Upper lobe of left lung (tissue), 6 donors: ENCODE data around the gene TAS2R20. TPM values are rescaled to one million over a fixed set of nuclear protein-coding genes. Genes with fewer than 3 reads are reported as not detected.

Experiments
- ATAC-seq, 2 donors: fragments of 200-7000 bp; cut with Tn5 transposase; one replicate each; pipeline ENCODE4 v1.9.1; 2022; ENCODE audit warnings: mild to moderate bottlenecking in 2 of 2, moderate library complexity in 2 of 2; ENCODE audit not compliant: low FRiP score in 2 of 2
- DNase-seq, 2 donors: peaks; one replicate each; pipeline ENCODE4 v3.0.0-alpha.2; 2019 to 2020
- H3K27ac ChIP-seq, 4 donors: fragments of 200-600 bp; sonication (generic); one replicate each; pipeline ENCODE4 v1.5.1; 2016 to 2019
- H3K27me3 ChIP-seq, 4 donors: fragments of 200-600 bp; sonication (generic); one replicate each; pipeline ENCODE4 v1.5.1; 2017 to 2019
- H3K36me3 ChIP-seq, 4 donors: fragments of 200-600 bp; sonication (generic); one replicate each; pipeline ENCODE4 v1.5.1; 2016 to 2019
- H3K4me1 ChIP-seq, 4 donors: fragments of 200-600 bp; sonication (generic); one replicate each; pipeline ENCODE4 v1.5.1; 2018 to 2019
- H3K4me3 ChIP-seq, 4 donors: fragments of 200-600 bp; sonication (generic); one replicate each; pipeline ENCODE4 v1.5.1; 2017 to 2019; ENCODE audit warnings: mild to moderate bottlenecking in 2 of 4, moderate library complexity in 1 of 4
- H3K9me3 ChIP-seq, 4 donors: fragments of 200-600 bp; sonication (generic); one replicate each; pipeline ENCODE4 v1.5.1; 2018 to 2019
- CTCF ChIP-seq, 6 experiments: fragments of 450-650 bp in 4 of 6; fragments of 200-600 bp in 2 of 6; sonication (generic) in 2 of 6; IDR thresholded peaks; one replicate each; pipeline ENCODE4 v1.5.1; 2016 to 2019; ENCODE audit warnings: antibody characterized with exemption in 6 of 6
- EP300 ChIP-seq, 4 donors: sonication (generic); formaldehyde crosslinking; IDR thresholded peaks; one replicate each; pipeline ENCODE4 v1.5.1; 2017; ENCODE audit warnings: antibody characterized with exemption in 4 of 4, control low read depth in 2 of 4
- POLR2A ChIP-seq, 4 donors: fragments of 450-650 bp; IDR thresholded peaks; one replicate each; pipeline ENCODE4 v1.5.1; 2016 to 2017; ENCODE audit warnings: antibody characterized with exemption in 4 of 4, mild to moderate bottlenecking in 2 of 4
- POLR2AphosphoS5 ChIP-seq, 2 donors: sonication (generic); formaldehyde crosslinking; IDR thresholded peaks; one replicate each; pipeline ENCODE4 v1.5.1; 2017; ENCODE audit warnings: antibody characterized with exemption in 2 of 2
- WGBS, 2 donors: methylation state at CpG; one replicate each; pipeline ENCODE4 v1.1.5; 2017 to 2018; 5-methylcytosine and 5-hydroxymethylcytosine counted together
- total RNA-seq, 6 donors: library from RNA; depleted of rRNA in 4 of 6; stranded (reverse); fragments of >200 nt in 4 of 6; gene quantifications; one replicate each; pipeline versions ENCODE4 v1.1.0 to v1.2.1, GENCODE V29; 2016 to 2021
- donor health status: DM: no; HTN: no; CAD: no; lungs with moderate emphysema.
- donor health status: DM: no; HTN: yes; CAD: no; lungs with severe emphysema.

The TAS2R20 gene
- total RNA-seq, 6 donors from 2014 or later: 0.84 to 6.3 (median 2.4) TPM

GRCh38 chr12:11026118-11026517 is 28.0 kb upstream of the TAS2R20 start:
- no peak for DNase-seq
- 98 to 99% methylated on average over 6 of the region's 6 CpGs for WGBS, 2 donors
- H3K27ac ChIP-seq: no peak overlapping the region
- H3K4me3 ChIP-seq: no peak overlapping the region
- peaks cover 0 to 6% (median 1%) of the 10 kb centered on the region in 4 donors for H3K36me3 ChIP-seq
- no peaks in the 10 kb centered on the region for H3K4me1 ChIP-seq
- no peaks in the 10 kb centered on the region for H3K27me3 ChIP-seq
- TF ChIP-seq CTCF (IDR thresholded peaks at IDR 0.05) (no peak), POLR2AphosphoS5 (IDR thresholded peaks at IDR 0.05) (no peak), EP300 (IDR thresholded peaks at IDR 0.05) (no peak), POLR2A (IDR thresholded peaks at IDR 0.05) (no peak)
- no peak for ATAC-seq
- H3K9me3 ChIP-seq: no peaks in the 10 kb centered on the region

- WGBS, 2 donors: 92 to 96% methylated on average over 2 of the region's 2 CpGs
- ATAC-seq (no peak), DNase-seq (no peak)
- no peaks in the 10 kb centered on the region for H3K4me1 ChIP-seq
- H3K9me3 ChIP-seq: no peaks in the 10 kb centered on the region
- H3K27me3 ChIP-seq: no peaks in the 10 kb centered on the region
- no peak overlapping the region for H3K27ac ChIP-seq
- no peak overlapping the region for H3K4me3 ChIP-seq
- H3K36me3 ChIP-seq: peaks cover 0 to 6% (median 1%) of the 10 kb centered on the region in 4 donors
- TF ChIP-seq POLR2AphosphoS5 (IDR thresholded peaks at IDR 0.05) (no peak), CTCF (IDR thresholded peaks at IDR 0.05) (no peak), EP300 (IDR thresholded peaks at IDR 0.05) (no peak), POLR2A (IDR thresholded peaks at IDR 0.05) (no peak)
These were observed 25.3 kb upstream of the TAS2R20 start for GRCh38 chr12:11023387-11023786.

- no peaks in the 10 kb centered on the region for H3K27me3 ChIP-seq
- no peak within 1 kb of the TSS for H3K4me3 ChIP-seq
- DNase-seq (no peak), ATAC-seq (no peak)
- H3K27ac ChIP-seq: no peak within 1 kb of the TSS
- no peaks in the 10 kb centered on the region for H3K9me3 ChIP-seq
- no peaks in the 10 kb centered on the region for H3K4me1 ChIP-seq
- WGBS, 2 donors: 90 to 97% methylated on average over 1 of the region's 1 CpG
- TF ChIP-seq EP300 (IDR thresholded peaks at IDR 0.05) (no peak), CTCF (IDR thresholded peaks at IDR 0.05) (no peak), POLR2AphosphoS5 (IDR thresholded peaks at IDR 0.05) (no peak), POLR2A (IDR thresholded peaks at IDR 0.05) (no peak)
- H3K36me3 ChIP-seq: peaks cover 0 to 3% (median 1%) of the 10 kb centered on the region in 4 donors
These were observed 24.4 kb upstream of the TAS2R20 start, which contains the start of gene TAS2R19 for GRCh38 chr12:11022520-11022919. Gene TAS2R19, minus strand, starts transcription at chr12:11022620. Its CDS starts 49 bp downstream, at chr12:11022571.

GRCh38 chr12:11016937-11017336 is 18.8 kb upstream of the TAS2R20 start:
- no peak for DNase-seq
- Histone ChIP-seq H3K27me3 (no peaks in the 10 kb centered on the region), H3K36me3 (no peaks in the 10 kb centered on the region), H3K4me3 (no peak overlapping the region), H3K4me1 (peaks cover 0 to 4% (median 0%) of the 10 kb centered on the region in 4 donors), H3K9me3 (no peaks in the 10 kb centered on the region), H3K27ac (no peak overlapping the region)
- WGBS, 2 donors: 91 to 92% methylated on average over 1 of the region's 1 CpG
- no peak for TF ChIP-seq EP300 (IDR thresholded peaks at IDR 0.05)
- TF ChIP-seq POLR2A (IDR thresholded peaks at IDR 0.05): no peak
- no peak for TF ChIP-seq POLR2AphosphoS5 (IDR thresholded peaks at IDR 0.05)
- TF ChIP-seq CTCF (IDR thresholded peaks at IDR 0.05): no peak
- no peak for ATAC-seq

GRCh38 chr12:11015775-11016430 is 17.8 kb upstream of the TAS2R20 start:
- TF ChIP-seq EP300 (IDR thresholded peaks at IDR 0.05) (no peak), CTCF (IDR thresholded peaks at IDR 0.05) (no peak), POLR2A (IDR thresholded peaks at IDR 0.05) (no peak), POLR2AphosphoS5 (IDR thresholded peaks at IDR 0.05) (no peak)
- DNase-seq: no peak
- no peaks in the 10 kb centered on the region for H3K36me3 ChIP-seq
- H3K9me3 ChIP-seq: no peaks in the 10 kb centered on the region
- peaks cover 0 to 4% (median 0%) of the 10 kb centered on the region in 4 donors for H3K4me1 ChIP-seq
- ATAC-seq: no peak
- H3K27ac ChIP-seq: no peak overlapping the region
- H3K4me3 ChIP-seq: no peak overlapping the region
- no peaks in the 10 kb centered on the region for H3K27me3 ChIP-seq
- WGBS, 2 donors: 81 to 83% methylated on average over 4 of the region's 4 CpGs
